HEK293T (cell line): ENCODE data around the gene TK2.

ENCODE experiments used
- FOXA1 ChIP-seq: fragments of 450-650 bp; IDR thresholded peaks from 2 replicates; pipeline ENCODE4 v1.6.1; 2016; ENCODE audit warnings: mild to moderate bottlenecking
- NFRKB ChIP-seq: fragments of 450-650 bp; IDR thresholded peaks from 2 replicates; pipeline ENCODE4 v1.6.1; 2016; ENCODE audit warnings: mild to moderate bottlenecking, moderate library complexity
- SP1 ChIP-seq: fragments of 450-650 bp; IDR thresholded peaks from 2 replicates; pipeline ENCODE4 v1.6.1; 2017

DNA sequence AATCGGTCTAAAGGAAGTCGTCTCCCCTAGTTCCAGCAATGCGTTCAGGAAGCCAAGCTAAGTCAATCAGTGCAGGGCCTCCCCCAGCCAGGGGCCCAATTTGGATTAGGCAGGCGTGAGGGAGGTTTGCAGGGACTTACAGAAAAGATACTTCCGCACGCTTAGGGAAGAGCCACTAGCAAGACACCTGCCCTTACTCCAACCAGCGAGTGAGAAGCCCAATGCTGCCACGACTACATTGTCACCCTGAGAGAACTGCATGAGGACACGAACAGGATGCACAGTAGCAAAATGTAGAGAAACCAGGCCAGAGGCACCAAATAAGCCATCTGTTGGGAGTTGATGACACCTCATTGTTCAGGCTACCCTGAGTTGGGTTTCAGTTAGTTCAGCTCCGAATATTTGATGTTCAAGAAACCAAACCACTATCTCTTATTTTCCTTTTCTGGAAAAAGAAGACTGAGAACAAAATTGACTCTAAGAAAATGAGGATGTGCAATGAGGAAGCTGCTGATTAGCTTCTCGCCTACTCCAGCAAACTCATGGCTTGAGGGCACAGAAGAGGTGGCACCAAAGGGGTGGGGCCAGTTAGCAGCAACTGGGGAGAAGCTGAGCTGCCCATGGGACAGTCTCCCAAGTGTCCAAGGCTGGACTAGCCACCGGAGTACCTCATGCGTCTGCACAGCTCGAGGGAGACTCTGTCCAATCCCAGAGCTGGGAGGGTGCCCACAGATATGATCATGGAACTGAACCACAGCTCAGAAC lies 29.3 kb downstream of the TK2 start:
- no peak for TF ChIP-seq SP1
- no peak for TF ChIP-seq NFRKB
- TF ChIP-seq FOXA1 = no peak
